HG02759 (cell line): Measurements from ENCODE around the gene SPDYE2.
"Not testable (repeated sequence)": the region's sequence is repeated elsewhere in the genome, so short reads cannot be mapped to it uniquely, and the experiment has no call there.

ENCODE experiments used
- ATAC-seq: cut with Tn5 transposase; IDR thresholded peaks from one replicate; pipeline ENCODE4 v1.9.1; 2021; ENCODE audit warnings: mild to moderate bottlenecking, moderate library complexity; ENCODE audit not compliant: unreplicated experiment

SPDYE2 gene

DNA sequence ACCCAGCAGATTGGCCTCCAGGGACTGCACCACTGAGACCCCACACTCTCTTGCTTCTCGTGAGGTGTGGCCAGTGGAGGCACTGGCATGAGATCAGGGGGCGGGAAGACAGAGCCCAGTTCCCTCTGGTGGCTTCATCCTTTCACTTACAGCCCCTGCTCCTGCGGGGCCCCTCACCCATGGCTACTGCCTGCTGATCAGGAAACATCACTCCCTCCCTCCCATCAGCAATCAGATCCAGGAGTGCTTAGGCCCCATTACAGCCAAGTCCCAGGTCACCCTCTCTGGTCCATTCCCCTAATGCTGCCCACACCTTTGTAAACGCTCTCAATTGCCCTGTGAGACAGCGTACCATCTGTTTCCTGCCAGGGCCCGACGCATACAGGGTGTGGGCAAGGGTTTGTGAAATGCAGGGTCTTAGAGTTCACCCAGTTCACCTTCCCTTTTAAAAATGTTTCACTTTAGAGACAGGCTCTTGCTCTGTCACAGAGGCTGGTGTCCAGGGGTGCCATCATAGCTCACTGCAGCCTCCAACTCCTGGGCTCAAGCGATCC is 15.9 kb upstream of the SPDYE2 start:
- not testable (repeated sequence) for ATAC-seq

GRCh38 chr7:102540604-102541003 is 10.4 kb upstream of the SPDYE2 start:
- not testable (repeated sequence) for ATAC-seq

DNA sequence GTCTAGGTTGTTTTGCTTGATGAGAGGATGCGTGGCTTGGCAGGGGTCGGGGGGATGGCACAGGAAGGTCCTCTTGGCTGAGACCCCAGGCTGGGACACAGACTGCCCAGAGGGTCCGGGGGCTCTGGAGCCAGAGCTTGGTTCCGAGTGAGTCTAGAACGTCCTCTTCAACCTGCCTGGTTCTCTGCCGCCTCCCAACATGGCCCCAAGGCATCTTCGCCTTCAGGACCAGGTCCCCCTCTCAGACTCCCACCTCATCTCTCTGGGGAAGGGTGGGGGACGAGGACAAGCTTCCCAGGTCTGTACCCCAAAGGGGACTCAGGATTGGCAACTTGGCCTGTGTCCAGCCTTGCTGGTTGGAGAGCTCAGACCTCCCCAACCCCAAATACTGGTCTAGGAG is 8.9 kb upstream of the SPDYE2 start:
- ATAC-seq: not testable (repeated sequence)

GRCh38 chr7:102542771-102543170 is 8.3 kb upstream of the SPDYE2 start:
- ATAC-seq: not testable (repeated sequence)

- ATAC-seq: not testable (repeated sequence)
Measured at GRCh38 chr7:102543596-102543995, 7.4 kb upstream of the SPDYE2 start, which contains the start of gene UPK3BL2. UPK3BL2 (minus strand) TSS chr7:102543696; CDS start chr7:102543636, 60 bp downstream.

DNA sequence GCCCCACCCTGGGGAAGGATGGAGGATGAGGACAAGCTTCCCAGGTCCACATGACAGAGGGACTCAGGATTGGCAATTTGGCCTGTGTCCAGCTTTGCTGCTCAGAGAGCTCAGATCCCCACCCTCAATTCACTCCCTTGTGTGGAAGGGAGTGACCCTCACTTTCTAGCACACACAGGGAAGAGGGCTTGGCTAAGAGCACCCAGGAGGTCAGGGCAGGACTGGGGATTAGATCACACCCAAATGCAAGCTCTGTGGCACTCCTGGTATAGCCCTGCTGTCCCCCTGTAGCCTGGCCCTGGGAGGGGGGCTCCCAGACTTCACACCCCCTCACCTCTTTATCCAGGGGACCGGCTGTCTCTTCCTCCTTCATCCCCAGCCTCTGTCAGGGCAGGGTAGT is 6.7 kb upstream of the SPDYE2 start:
- ATAC-seq: not testable (repeated sequence)

- not testable (repeated sequence) for ATAC-seq
Measured at GRCh38 chr7:102545288-102545687, 5.7 kb upstream of the SPDYE2 start.

DNA sequence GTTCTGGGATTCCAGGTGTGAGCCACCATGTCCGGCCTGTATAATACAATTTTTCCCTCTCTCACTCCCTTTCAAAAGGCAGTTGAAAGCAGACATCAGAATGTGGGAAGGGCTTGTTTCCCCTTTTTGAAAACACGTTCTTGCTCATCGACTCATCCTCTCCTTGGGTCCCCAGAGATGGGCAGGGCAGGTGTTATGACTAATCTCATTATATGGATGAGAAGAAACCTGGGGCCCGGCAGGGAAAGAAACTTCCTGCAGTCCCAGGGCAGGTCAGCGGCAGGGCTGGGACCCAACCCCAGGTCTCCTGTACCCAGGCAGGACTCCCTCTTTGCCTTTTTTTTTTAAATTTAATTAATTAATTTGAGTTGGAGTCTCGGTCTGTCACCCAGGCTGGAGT is 4.7 kb upstream of the SPDYE2 start:
- ATAC-seq: peak; percentile 80

DNA sequence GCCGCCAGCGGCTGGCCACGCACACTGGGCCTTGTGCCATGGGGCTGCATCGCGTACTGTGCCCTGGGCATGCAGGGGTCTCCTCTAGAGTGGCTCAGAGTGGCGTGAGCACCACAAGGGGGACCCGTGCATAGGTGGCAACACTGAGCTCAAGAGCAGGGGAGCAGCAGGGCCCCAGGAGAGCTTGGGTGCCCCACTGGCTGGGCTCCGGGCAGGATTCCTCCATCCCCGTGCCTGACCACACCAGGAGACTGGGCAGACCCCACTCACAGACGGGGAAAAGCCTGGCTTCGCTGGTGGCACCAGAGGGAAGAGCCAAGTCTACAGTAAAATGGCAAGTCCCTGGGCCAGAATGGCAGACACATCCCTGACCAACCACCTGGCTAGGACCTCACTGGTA is 17.6 kb downstream of the SPDYE2 start:
- ATAC-seq: not testable (repeated sequence)

DNA sequence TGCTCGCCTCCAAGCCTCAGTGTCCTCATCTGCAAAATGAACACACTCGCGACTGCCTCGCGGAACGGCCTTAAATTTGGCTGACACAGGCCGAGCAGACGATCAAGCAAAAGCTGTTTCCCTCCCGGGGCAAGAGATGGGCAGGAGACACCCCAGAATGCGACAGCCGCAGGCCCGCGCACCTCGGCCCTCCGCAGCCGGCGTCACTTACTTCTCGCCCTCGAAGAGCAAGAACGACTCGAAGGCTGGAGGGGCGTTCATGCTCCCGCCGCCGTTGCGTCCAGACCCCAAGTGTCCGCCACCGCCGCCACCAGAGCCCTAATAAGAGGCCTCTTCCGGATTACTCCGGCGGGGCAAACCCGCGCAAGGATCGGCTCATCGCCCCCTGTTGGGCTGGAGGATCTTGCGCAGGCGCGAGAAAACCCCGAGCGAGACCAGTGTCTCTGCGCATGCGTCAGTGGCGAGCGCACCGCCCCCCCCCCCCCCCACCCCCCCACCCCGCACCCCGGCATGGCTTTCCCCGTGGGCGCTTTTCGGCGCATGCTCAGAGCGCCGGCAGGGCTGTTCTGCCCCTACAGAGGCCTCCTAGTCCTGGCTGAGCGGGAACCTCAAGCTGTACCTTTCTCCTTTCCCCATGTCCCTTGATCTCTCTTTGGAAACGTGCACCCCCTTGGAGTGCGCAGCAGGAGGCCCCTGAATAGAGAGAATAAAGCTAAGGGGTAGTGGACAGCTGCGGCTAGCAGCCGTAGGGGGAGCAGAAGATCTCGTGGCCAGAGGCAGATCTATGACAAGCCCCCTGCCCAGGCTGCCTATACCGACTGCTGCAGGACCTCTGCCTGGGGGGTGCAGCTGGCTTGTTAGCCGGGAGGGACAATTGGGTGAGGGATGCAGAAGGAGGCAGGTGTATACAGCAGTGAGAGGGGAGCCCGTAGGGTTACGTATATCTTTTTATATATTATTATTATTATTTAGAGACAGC is 21.5 kb downstream of the SPDYE2 start, which contains the start of gene POLR2J3:
Gene POLR2J3 (minus strand): TSS at position 323 of the 979 bp plus-strand sequence. CDS start 62 bp downstream, at position 261.
- ATAC-seq: peak; percentile 93

- ATAC-seq: not testable (repeated sequence)
Measured at GRCh38 chr7:102574607-102575006, 23.6 kb downstream of the SPDYE2 start.

DNA sequence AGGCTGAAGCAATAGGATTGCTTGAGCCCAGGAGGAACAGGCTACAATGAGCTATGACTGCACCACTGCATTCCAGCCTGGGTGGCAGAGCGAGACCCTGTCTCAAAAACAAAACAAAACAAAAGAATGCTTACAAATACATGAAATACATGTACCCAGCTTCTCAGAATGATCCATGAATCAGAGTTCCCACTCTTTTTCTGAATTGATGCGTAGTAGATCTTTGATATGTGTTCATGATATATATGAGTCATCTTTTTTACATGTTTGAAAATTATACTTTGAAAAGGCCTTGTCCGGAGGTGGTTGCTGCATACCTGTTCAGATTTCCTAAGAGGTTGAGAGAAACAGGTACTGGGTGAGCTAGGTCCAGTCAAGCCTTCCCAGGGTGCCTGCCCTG is 25.3 kb downstream of the SPDYE2 start:
- not testable (repeated sequence) for ATAC-seq

DNA sequence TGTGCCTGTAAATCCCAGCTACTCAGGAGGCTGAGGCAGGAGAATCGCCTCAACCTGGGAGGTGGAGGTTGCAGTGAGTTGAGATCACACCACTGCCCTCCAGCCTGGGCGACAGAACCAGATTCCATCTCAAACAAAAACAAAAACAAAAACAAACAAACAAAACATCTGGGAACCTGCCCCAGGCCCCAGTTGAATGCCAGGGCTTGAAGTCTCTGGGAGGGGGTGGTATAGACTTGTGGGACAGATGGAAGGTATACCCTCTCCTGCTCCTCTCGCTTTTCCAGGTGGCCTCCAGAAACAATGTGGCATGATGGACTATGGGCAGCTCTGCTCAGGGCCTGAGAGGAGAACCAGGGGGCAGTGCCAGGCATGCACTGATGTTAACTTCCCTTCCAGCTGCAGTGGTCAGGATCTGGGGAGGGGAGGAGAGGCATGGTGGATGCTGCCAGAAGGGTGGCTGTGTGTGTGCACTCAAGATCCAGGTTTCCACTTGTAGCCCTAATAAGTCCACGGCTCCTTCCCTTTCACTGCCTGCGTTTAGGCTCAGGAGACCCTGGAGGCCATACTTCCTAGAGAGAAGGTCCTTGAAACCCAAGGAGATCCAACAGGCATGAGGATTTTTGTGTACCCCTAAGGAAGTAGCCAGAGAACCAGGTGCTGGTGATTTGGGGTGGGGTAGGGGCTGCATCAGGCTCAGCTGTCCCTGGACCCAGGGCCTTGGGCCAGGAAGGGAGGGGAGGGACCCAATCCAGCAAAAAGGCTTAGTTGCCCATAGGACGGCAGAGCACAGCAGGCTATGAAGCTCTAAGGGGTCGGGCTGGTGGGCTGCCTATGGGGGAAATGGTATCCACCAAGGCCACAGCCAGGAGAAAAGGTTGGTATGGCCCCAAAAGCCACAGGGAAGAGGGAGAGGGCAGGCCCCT is 26.6 kb downstream of the SPDYE2 start:
- ATAC-seq: not testable (repeated sequence)

- ATAC-seq: not testable (repeated sequence)
Measured at GRCh38 chr7:102578486-102578885, 27.5 kb downstream of the SPDYE2 start.

- ATAC-seq: not testable (repeated sequence)
Measured at GRCh38 chr7:102581722-102582121, 30.7 kb downstream of the SPDYE2 start.

DNA sequence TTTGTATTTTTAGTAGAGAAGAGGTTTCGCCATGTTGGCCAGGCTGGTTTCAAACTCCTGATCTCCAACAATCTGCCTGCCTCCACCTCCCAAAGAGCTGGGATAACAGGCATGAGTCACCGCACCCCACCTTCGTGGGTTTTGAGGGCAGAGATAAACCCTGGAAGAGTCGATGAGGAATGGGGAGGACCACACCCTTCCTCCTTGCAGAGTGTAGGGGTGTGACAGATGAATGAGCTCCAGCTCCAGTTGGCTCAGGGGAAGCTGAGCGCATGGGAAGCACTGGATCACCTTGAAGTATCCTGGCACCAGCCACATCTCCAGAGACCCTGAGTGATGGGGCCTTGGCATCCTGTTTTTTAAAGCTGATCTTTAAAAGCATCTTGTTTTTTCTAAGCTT is 32.5 kb downstream of the SPDYE2 start:
- ATAC-seq: not testable (repeated sequence)

GRCh38 chr7:102589857-102590256 is 38.8 kb downstream of the SPDYE2 start:
- ATAC-seq: peak; percentile 41

- ATAC-seq: peak; percentile 54
Measured at GRCh38 chr7:102592477-102593019, 41.5 kb downstream of the SPDYE2 start.

GRCh38 chr7:102593637-102594334 is 42.8 kb downstream of the SPDYE2 start:
- ATAC-seq: peak; percentile 75

- ATAC-seq: not testable (repeated sequence)
Measured at GRCh38 chr7:102596036-102596435, 45.0 kb downstream of the SPDYE2 start.
